Heart left ventricle (tissue), 16 donors: Measurements from ENCODE around the gene TRMT61A. TPM values are rescaled to one million over a fixed set of nuclear protein-coding genes. Genes with fewer than 3 reads are reported as not detected.

ENCODE experiments used
- ATAC-seq, 4 donors: fragments of 200-7000 bp; cut with Tn5 transposase; one replicate each; pipeline ENCODE4 v1.9.1; 2020 to 2022; ENCODE audit warnings: moderate library complexity in 4 of 4, mild to moderate bottlenecking in 3 of 4, moderate number of reproducible peaks in 1 of 4
- DNase-seq, 5 donors: peaks; one replicate each; pipeline ENCODE4 v3.0.0-alpha.2; 2020
- H3K27ac ChIP-seq, 12 donors: fragments of 200-600 bp; sonication (generic) in 4 of 12; one replicate each; pipeline versions ENCODE4 v1.5.0 to v1.8.0; 2016 to 2022; ENCODE audit warnings: mild to moderate bottlenecking in 2 of 12
- H3K27me3 ChIP-seq, 9 donors: fragments of 200-600 bp; sonication (generic) in 2 of 9; one replicate each; pipeline versions ENCODE4 v1.5.1 to v1.8.0; 2016 to 2022; ENCODE audit warnings: mild to moderate bottlenecking in 3 of 9
- H3K36me3 ChIP-seq, 9 donors: fragments of 200-600 bp; sonication (generic) in 2 of 9; one replicate each; pipeline versions ENCODE4 v1.5.0 to v1.8.0; 2018 to 2022; ENCODE audit warnings: mild to moderate bottlenecking in 2 of 9
- H3K4me1 ChIP-seq, 12 donors: fragments of 200-600 bp; sonication (generic) in 4 of 12; one replicate each; pipeline versions ENCODE4 v1.5.0 to v1.8.0; 2016 to 2022; ENCODE audit warnings: mild to moderate bottlenecking in 3 of 12
- H3K4me3 ChIP-seq, 12 donors: fragments of 200-600 bp; sonication (generic) in 4 of 12; one replicate each; pipeline versions ENCODE4 v1.5.0 to v1.8.0; 2017 to 2022; ENCODE audit warnings: mild to moderate bottlenecking in 9 of 12, moderate library complexity in 4 of 12
- H3K9me3 ChIP-seq, 12 donors: fragments of 200-600 bp; sonication (generic) in 4 of 12; one replicate each; pipeline versions ENCODE4 v1.5.0 to v1.8.0; 2016 to 2022; ENCODE audit warnings: mild to moderate bottlenecking in 1 of 12
- POLR2A ChIP-seq, 2 donors: fragments of 450-650 bp; IDR thresholded peaks; one replicate each; pipeline ENCODE4 v1.6.1; 2017; ENCODE audit warnings: antibody characterized with exemption in 2 of 2, mild to moderate bottlenecking in 2 of 2, moderate library complexity in 2 of 2
- WGBS, 4 donors: extraction: QIAGEN DNeasy Blood & Tissue Kit in 2 of 4; methylation state at CpG; one replicate each; pipeline versions ENCODE4 v1.1.5 to v1.1.7; 2013 to 2018; 5-methylcytosine and 5-hydroxymethylcytosine counted together
- intact Hi-C, 10 donors: fragments of 100-400 bp; cut with DNase I; formaldehyde crosslinking; loops; one replicate each; pipeline versions ENCODE4 v1.11.1 to v1.14.2; 2022
- polyA plus RNA-seq, 2 donors: library from polyadenylated mRNA; stranded (reverse); fragments of 200-250 nt; gene quantifications; one replicate each; pipeline ENCODE4 v1.2.3, GENCODE V29; 2013
- total RNA-seq, 9 donors: library from RNA; depleted of rRNA in 2 of 9; stranded (reverse); fragments of >200 nt in 2 of 9; fragmentation: NEBNext Ultra II Directional in 3 of 9; extraction: Animal tissue kit (Norgen Biotek cat#: 25700) in 3 of 9; gene quantifications; one replicate each; pipeline versions ENCODE4 v1.1.0 to v1.2.4, GENCODE V29; 2016 to 2023
- TF ChIP-seq, protein P1 (sequence below), 12 donors: fragments of 200-600 bp; sonication (generic) in 4 of 12; IDR thresholded peaks; one replicate each; pipeline versions ENCODE4 v1.5.0 to v1.8.0; 2018 to 2022; ENCODE audit warnings: antibody characterized with exemption in 12 of 12, mild to moderate bottlenecking in 5 of 12
- donor health status: ischemic (EF 13 %, LVEDD 7.1; RV severe dilation, severe dysfunction).
- donor health status: healthy with polysubstance abuse.
- donor health status: DM: no; HTN: yes; CAD: no.
- donor health status: DM: no; HTN: no; CAD: no.
- donor health status: ischemic (EF 25% LVEDD 6.9; RV normal size, moderate dysfunction).
- donor health status: ischemic (EF 25% LVEDD 5.7; RV mildly dilated, moderate dysfunction).
- donor health status: healthy.
- donor health status: DM: yes; HTN: yes; CAD: no.
- donor health status: ischemic (EF 35%, LVEDD 5.7; RV mildly dilated, moderate dysfunction).
- donor health status: nonischemic (EF 11% LVEDD 7.7; RV severe dilation, severe dysfunction).
- donor health status: DM: yes; HTN: yes; CAD: no.
- donor health status: PGD.
- donor health status: ischemic (EF 29% LVEDD 5.4; RV normal size, mild dysfunction).
- donor health status: nonischemic (EF 23%, LVEDD 6.1; RV moderate dilation, normal function).

Gene TRMT61A
- total and polyA plus RNA-seq, 11 donors: 3.2 to 15.9 (median 5.2) TPM

DNA sequence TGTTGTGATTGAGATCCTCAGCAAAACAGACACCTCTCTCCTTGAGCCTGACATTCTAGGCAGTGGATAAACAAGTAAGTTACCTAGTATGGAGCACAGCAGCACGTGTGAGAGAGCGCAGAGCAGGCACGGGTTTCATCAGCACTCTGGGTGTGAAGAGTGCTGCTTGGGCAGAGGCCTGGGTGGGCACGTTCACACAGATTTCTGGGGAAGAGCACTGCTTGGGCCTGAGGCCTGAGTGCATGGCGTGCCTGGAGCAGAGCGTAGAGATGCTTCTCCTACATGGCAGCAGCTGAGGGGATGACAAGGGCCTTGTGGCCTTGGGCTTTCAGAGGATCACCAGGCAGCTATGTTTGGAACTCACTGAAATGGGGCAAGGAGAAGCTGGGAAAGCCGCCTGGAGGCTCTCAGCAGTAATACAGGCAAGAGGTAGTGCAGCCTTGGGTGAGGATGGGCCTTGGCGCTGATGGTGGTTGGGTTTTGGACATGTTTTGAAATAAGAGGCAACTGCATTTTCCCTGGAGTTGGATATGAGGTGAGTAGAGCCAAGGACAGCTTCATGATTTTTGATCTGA, 23.9 kb upstream of the TRMT61A start:
- H3K27me3 ChIP-seq: no peaks in the 10 kb centered on the region
- H3K4me3 ChIP-seq: no peak overlapping the region
- H3K36me3 ChIP-seq: peaks cover 2 to 92% (median 80%) of the 10 kb centered on the region in 9 donors
- intact Hi-C loops: loop anchor here in 5 of 10 donors (5.0 kb wide), 1 partner anchor 42 kb away; no protein-coding TSS in a partner anchor
- no peaks in the 10 kb centered on the region for H3K9me3 ChIP-seq
- TF ChIP-seq, protein P1, sequence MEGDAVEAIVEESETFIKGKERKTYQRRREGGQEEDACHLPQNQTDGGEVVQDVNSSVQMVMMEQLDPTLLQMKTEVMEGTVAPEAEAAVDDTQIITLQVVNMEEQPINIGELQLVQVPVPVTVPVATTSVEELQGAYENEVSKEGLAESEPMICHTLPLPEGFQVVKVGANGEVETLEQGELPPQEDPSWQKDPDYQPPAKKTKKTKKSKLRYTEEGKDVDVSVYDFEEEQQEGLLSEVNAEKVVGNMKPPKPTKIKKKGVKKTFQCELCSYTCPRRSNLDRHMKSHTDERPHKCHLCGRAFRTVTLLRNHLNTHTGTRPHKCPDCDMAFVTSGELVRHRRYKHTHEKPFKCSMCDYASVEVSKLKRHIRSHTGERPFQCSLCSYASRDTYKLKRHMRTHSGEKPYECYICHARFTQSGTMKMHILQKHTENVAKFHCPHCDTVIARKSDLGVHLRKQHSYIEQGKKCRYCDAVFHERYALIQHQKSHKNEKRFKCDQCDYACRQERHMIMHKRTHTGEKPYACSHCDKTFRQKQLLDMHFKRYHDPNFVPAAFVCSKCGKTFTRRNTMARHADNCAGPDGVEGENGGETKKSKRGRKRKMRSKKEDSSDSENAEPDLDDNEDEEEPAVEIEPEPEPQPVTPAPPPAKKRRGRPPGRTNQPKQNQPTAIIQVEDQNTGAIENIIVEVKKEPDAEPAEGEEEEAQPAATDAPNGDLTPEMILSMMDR (IDR thresholded peaks at IDR 0.05): no peak
- TF ChIP-seq POLR2A (IDR thresholded peaks at IDR 0.05): no peak
- peaks cover 0 to 11% (median 6%) of the 10 kb centered on the region in 12 donors for H3K4me1 ChIP-seq
- DNase-seq (no peak), ATAC-seq (no peak)
- 77 to 80% (median 79%) methylated on average over 8 of the region's 8 CpGs for WGBS, 4 donors
- no peak overlapping the region for H3K27ac ChIP-seq

DNA sequence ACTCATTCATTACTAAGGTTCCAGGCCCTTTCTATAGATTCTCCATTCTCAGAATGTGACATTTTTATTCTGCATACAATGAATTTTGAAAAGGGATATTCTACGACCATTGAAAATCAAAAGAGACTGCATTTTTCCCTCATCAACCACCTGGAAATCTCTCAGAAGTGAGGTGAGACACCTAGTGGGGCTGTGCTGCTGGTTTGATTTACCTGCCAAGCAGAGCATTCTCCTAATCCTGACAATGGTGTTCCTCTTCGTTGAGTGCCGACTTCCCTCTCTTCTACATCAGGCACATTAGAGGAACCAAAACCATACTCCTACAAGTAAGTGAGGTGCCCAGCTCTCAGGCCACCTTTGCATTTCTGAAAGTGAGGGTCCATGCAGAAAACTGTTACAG, 21.2 kb upstream of the TRMT61A start:
- H3K9me3 ChIP-seq: no peaks in the 10 kb centered on the region
- H3K27me3 ChIP-seq: no peaks in the 10 kb centered on the region
- no peak for TF ChIP-seq POLR2A (IDR thresholded peaks at IDR 0.05)
- TF ChIP-seq, protein P1 (IDR thresholded peaks at IDR 0.05): no peak
- WGBS, 4 donors: 79 to 86% (median 82%) methylated on average over 3 of the region's 3 CpGs
- no peak overlapping the region for H3K4me3 ChIP-seq
- ATAC-seq (no peak), DNase-seq (no peak)
- H3K4me1 ChIP-seq: peaks cover 0 to 12% (median 4%) of the 10 kb centered on the region in 12 donors
- no peak overlapping the region for H3K27ac ChIP-seq
- intact Hi-C loops: no loop called here
- peaks cover 2 to 84% (median 72%) of the 10 kb centered on the region in 9 donors for H3K36me3 ChIP-seq

DNA sequence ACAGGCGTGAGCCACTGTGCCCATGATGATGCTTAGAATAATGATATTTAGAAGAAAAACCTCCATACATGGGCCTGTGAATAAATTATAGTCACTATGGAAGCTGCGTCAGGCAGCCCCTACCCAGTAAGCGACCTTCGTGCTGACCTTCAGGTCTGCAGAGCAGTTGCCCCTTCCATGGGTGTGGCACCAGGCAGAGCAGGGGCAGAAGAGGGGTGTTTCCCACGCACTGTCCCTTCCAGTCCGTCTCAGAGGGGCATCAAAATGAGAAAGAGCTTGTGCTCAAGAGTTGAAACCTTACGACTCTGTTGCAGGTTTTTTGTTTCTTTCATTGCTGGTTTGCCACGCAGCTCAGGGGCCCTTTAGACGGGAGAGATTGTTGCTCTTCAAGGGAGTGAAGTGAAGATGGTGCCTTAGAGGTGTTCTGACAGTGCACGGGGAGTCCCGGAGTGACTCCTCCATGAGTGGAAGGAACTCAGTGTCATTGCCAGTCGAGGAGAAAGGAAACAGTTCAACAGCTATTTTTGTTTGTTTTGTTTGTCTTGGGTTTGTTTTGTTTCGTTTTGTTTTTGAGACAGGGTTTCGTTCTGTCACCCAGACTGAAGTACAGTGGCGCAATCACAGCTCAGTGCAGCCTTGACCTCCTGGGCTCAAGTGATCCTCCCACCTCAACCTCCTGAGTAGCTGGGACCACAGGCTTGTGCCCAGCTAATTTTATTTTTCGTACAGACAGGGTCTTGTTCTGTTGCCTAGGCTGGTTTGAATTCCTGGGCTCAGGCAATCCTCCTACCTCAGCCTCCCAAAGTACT, 20.3 kb upstream of the TRMT61A start:
- TF ChIP-seq POLR2A (IDR thresholded peaks at IDR 0.05): no peak
- TF ChIP-seq, protein P1 (IDR thresholded peaks at IDR 0.05): no peak
- WGBS, 4 donors: 81 to 87% (median 86%) methylated on average over 16 of the region's 16 CpGs
- Histone ChIP-seq H3K9me3 (no peaks in the 10 kb centered on the region), H3K4me1 (peaks cover 0 to 21% (median 9%) of the 10 kb centered on the region in 12 donors), H3K27ac (no peak overlapping the region), H3K4me3 (no peak overlapping the region), H3K27me3 (no peaks in the 10 kb centered on the region), H3K36me3 (peaks cover 0 to 78% (median 62%) of the 10 kb centered on the region in 9 donors)
- DNase-seq: no peak
- ATAC-seq: no peak
- intact Hi-C loops: no loop called here
